ENCODE data around the gene ACAP1. TPM values are rescaled to one million over a fixed set of nuclear protein-coding genes. Genes with fewer than 3 reads are reported as not detected.

Gene ACAP1
- total RNA-seq, 1 experiment from 2014 or later = 58.6 TPM

- peak; percentile 51 for TF ChIP-seq E2F5 (CRISPR knock-in tag; IDR thresholded peaks at IDR 0.05)
- TF ChIP-seq ESRRA (CRISPR knock-in tag; IDR thresholded peaks at IDR 0.05; ENCODE audit: borderline replicate concordance) = no peak
- TF ChIP-seq SP1 (CRISPR knock-in tag; conservative IDR thresholded peaks at IDR 0.05) = peak; percentile 89
- TF ChIP-seq FOXK1 (CRISPR knock-in tag; IDR thresholded peaks at IDR 0.05) = peak; percentile 94
- TF ChIP-seq CBFB (CRISPR knock-in tag; IDR thresholded peaks at IDR 0.05; ENCODE audit: low read depth) = peak; percentile 39; the same call in 1 of the 2 replicates
- no peak for TF ChIP-seq NR1H2 (CRISPR knock-in tag; IDR thresholded peaks at IDR 0.05)
- TF ChIP-seq NR3C1 (CRISPR knock-in tag; conservative IDR thresholded peaks at IDR 0.05; ENCODE audit: low read depth) = peak; percentile 10; the same call in 1 of the 2 replicates
- peak; percentile 46; the same call in 1 of the 2 replicates for TF ChIP-seq TP53 (CRISPR knock-in tag; IDR thresholded peaks at IDR 0.05)
- no peak for TF ChIP-seq GRHL2 (CRISPR knock-in tag; IDR thresholded peaks at IDR 0.05; ENCODE audit: insufficient replicate concordance, severe bottlenecking)
- TF ChIP-seq PRDM15 (CRISPR knock-in tag; IDR thresholded peaks at IDR 0.05) = no peak
- TF ChIP-seq MAX (CRISPR knock-in tag; IDR thresholded peaks at IDR 0.05) = peak; percentile 69; the same call in 1 of the 2 replicates
- peak; percentile 82; the same call in 1 of the 2 replicates for TF ChIP-seq CREM (CRISPR knock-in tag; IDR thresholded peaks at IDR 0.05)
- TF ChIP-seq ZNF232 (CRISPR knock-in tag; IDR thresholded peaks at IDR 0.05) = peak; percentile 76; the same call in 1 of the 2 replicates
- 0 out of 2 replicates have a peak, but pooled peaks have one; percentile 31 for TF ChIP-seq FOXP1 (CRISPR knock-in tag; IDR thresholded peaks at IDR 0.05; ENCODE audit: borderline replicate concordance)
- TF ChIP-seq HMGXB4 (CRISPR knock-in tag; IDR thresholded peaks at IDR 0.05) = no peak
- TF ChIP-seq ZNF532 (CRISPR knock-in tag; IDR thresholded peaks at IDR 0.05; ENCODE audit: borderline replicate concordance) = no peak
These were observed 6.8 kb upstream of the ACAP1 start (continued) for GRCh38 chr17:7329374-7329996.
